HCT116 (cell line): ENCODE data around the gene ALDH7A1.

Experiments used
- FOSL1 ChIP-seq: IDR thresholded peaks from 2 replicates; pipeline ENCODE4 v1.6.1; 2012; ENCODE audit warnings: low read depth
- POLR2A ChIP-seq: IDR thresholded peaks from 2 replicates; pipeline ENCODE4 v1.7.0; 2011; ENCODE audit warnings: borderline replicate concordance; ENCODE audit not compliant: insufficient read depth, insufficient read length; ENCODE audit errors: extremely low read depth
- POLR2AphosphoS5 ChIP-seq: IDR thresholded peaks from 2 replicates; pipeline ENCODE4 v1.6.1; 2011; ENCODE audit warnings: mild to moderate bottlenecking, low read depth, low read length, moderate library complexity
- SRF ChIP-seq: IDR thresholded peaks from 2 replicates; pipeline ENCODE4 v1.6.1; 2012; ENCODE audit warnings: low read depth
- ZNF274 ChIP-seq: fragments of 200-500 bp; sonication (Bioruptor generic); IDR thresholded peaks from 2 replicates; pipeline ENCODE4 v1.6.1; 2014; ENCODE audit warnings: mild to moderate bottlenecking, low read depth, low read length, inconsistent platforms
- TF ChIP-seq, protein P1 (sequence below), 3 experiments: fragments of 200-600 bp in 1 of 3; sonication (generic) in 1 of 3; IDR thresholded peaks in 2 of 3; conservative IDR thresholded peaks in 1 of 3; 2 replicates each; pipeline ENCODE4 v1.5.1; 2012 to 2017; ENCODE audit warnings: low read depth in 2 of 3, low read length in 2 of 3, antibody characterized with exemption in 1 of 3, borderline replicate concordance in 1 of 3, control low read depth in 1 of 3, mild to moderate bottlenecking in 1 of 3, mixed read lengths in 1 of 3, mixed run types in 1 of 3, moderate library complexity in 1 of 3; ENCODE audit not compliant: insufficient read depth in 1 of 3

DNA sequence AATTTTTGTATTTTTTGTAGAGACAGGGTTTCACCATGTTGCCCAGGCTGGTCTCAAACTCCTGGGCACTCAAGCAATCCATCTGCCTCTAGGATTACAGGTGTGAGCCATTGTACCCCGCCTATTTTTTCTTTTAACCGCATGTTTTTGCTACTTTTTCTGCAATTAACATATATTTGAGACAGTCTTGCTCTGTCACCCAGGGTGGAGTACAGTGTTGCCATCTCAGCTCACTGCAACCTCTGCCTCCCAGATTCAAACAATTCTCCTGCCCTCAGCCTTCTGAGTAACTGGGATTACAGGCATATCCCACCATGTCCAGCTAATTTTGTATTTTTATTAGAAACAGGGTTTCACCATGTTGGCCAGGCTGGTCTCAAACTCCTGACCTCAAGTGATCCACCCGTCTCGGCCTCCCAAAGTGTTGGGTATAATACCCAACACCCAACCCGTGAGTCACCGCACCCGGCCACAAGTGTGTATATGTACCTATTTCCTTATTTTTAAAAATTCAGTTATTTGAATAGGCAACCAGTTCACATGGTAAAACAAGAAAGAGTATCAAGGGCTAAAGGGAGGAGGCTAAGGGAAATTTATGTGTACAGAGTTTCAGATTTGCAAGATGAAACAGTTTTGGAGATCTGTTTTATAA lies 19.0 kb upstream of the ALDH7A1 start:
- TF ChIP-seq POLR2AphosphoS5 (no peak), SRF (no peak), ZNF274 (no peak), POLR2A (no peak), FOSL1 (no peak)
- TF ChIP-seq, protein P1, sequence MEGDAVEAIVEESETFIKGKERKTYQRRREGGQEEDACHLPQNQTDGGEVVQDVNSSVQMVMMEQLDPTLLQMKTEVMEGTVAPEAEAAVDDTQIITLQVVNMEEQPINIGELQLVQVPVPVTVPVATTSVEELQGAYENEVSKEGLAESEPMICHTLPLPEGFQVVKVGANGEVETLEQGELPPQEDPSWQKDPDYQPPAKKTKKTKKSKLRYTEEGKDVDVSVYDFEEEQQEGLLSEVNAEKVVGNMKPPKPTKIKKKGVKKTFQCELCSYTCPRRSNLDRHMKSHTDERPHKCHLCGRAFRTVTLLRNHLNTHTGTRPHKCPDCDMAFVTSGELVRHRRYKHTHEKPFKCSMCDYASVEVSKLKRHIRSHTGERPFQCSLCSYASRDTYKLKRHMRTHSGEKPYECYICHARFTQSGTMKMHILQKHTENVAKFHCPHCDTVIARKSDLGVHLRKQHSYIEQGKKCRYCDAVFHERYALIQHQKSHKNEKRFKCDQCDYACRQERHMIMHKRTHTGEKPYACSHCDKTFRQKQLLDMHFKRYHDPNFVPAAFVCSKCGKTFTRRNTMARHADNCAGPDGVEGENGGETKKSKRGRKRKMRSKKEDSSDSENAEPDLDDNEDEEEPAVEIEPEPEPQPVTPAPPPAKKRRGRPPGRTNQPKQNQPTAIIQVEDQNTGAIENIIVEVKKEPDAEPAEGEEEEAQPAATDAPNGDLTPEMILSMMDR (IDR thresholded peaks at IDR 0.05 in 2 of 3, conservative IDR thresholded peaks at IDR 0.05 in 1 of 3; ENCODE audit: borderline replicate concordance in 1 of 3, insufficient read depth in 1 of 3, low read depth in 2 of 3, low read length in 2 of 3): no peak
